ENCODE measurements around the gene CHERP. TPM values are rescaled to one million over a fixed set of nuclear protein-coding genes. Genes with fewer than 3 reads are reported as not detected.
A peak's percentile ranks its signal among the peaks of the same experiment; 100 is the strongest.

Gene CHERP
- total and polyA plus RNA-seq, 3 experiments from 2014 or later: 20.3 to 74.2 (median 73.1) TPM

DNA sequence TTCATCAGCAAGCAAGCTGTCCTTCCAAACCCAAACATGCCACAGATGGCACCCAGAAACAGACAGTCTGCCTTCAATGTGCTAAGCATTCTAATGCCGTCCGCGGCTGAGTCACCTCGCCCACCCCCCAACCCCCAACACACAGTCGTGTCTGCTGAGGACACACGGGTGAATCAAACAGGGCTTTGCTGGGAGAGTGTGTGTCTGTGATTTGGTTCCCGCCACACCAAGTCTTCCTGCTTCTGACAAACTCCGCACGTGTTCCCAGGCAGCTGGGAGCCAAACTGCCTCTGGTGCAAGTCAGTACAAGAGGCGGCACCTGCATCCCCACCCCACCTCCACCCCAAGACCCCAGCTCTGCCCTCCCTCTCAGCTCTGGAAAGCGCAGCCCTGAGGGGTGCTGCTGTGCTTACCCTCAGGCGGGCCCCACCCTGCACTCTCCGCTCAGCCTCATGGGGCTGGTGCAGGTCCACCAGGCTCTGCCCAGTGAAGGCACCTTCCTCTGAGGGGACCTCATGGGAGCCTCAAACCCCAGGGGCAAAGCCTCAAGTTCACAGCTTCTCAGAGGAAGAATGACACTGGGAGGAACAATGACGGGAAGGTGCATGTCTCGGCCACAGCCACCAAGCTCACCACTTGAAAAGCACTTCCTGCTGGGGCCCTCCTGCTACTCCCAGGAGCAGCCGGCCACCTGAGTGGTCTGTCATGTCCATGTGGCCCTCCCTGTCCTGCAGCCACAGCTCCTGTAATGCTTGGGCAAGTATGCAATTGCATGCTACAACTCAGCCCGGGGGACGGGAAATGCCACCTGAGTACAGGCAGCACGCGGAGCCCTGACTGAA, 45.0 kb upstream of the CHERP start:
- H3K4me1 ChIP-seq (ENCODE audit: insufficient read depth, low read length): peaks cover 74% of the 10 kb centered on the region
- H3K27me3 ChIP-seq (ENCODE audit: insufficient read depth, low read length, poor library complexity, severe bottlenecking): no peaks in the 10 kb centered on the region
- H3K27me3 Mint-ChIP-seq: peaks cover 0 to 4% of the 10 kb centered on the region in 2 donors
- peak overlapping the region; percentile 39 for H3K27ac ChIP-seq (ENCODE audit: low read depth, low read length)
- CTCF ChIA-PET: interaction anchor here (0.5 to 2.5 kb wide), 7 partner anchors 10 to 120 kb away, joined by 3 to 6 read pairs (median 3); partner anchors contain the start of gene MED26
- H3K4me3 Mint-ChIP-seq: peak overlapping the region; percentile 74 to 92 (median 80)
- no peaks in the 10 kb centered on the region for H3K36me3 ChIP-seq (ENCODE audit: insufficient read depth, low read length)
- H3K36me3 Mint-ChIP-seq: no peaks in the 10 kb centered on the region
- peak overlapping the region; percentile 81 to 100 (median 97) for H3K27ac Mint-ChIP-seq
- H3K4me1 Mint-ChIP-seq: peaks cover 75 to 95% (median 88%) of the 10 kb centered on the region in 3 donors
- DNase-seq: peak; percentile 44 to 80 (median 62)
- no peaks in the 10 kb centered on the region for H3K9me3 Mint-ChIP-seq
- H3K4me3 ChIP-seq (ENCODE audit: low read length): peak overlapping the region; percentile 52
- H3K9me3 ChIP-seq (ENCODE audit: low read length): no peaks in the 10 kb centered on the region
- POLR2A ChIA-PET: interaction anchor here (0.6 to 3.0 kb wide), 9 partner anchors 14 to 405 kb away, joined by 3 to 15 read pairs (median 4); partner anchors contain the start of genes MED26 and SLC35E1

DNA sequence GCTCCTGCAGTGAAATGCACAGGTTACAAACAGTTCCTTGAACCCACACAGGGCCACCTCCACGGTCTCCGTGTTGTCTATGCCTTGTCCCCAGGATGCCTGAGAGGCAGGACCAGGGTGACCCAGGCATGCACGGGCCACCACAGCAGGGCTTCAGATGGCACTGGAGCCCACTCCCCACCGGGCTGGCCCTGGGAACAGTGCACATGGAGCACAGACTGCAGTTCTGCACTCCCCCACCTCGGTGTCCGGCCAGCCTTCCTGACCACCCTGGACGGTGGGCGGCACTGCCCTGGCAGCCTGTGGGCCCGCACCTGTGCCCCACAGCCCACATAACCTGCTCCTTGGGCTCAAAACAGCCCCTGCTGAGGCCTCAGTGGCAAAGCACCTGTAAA, 44.2 kb upstream of the CHERP start:
- peak overlapping the region; percentile 74 to 92 (median 80) for H3K4me3 Mint-ChIP-seq
- POLR2A ChIA-PET: interaction anchor here (0.6 to 3.0 kb wide), 4 partner anchors 13 to 404 kb away, joined by 3 to 15 read pairs (median 7); partner anchors contain the start of genes MED26 and SLC35E1

DNA sequence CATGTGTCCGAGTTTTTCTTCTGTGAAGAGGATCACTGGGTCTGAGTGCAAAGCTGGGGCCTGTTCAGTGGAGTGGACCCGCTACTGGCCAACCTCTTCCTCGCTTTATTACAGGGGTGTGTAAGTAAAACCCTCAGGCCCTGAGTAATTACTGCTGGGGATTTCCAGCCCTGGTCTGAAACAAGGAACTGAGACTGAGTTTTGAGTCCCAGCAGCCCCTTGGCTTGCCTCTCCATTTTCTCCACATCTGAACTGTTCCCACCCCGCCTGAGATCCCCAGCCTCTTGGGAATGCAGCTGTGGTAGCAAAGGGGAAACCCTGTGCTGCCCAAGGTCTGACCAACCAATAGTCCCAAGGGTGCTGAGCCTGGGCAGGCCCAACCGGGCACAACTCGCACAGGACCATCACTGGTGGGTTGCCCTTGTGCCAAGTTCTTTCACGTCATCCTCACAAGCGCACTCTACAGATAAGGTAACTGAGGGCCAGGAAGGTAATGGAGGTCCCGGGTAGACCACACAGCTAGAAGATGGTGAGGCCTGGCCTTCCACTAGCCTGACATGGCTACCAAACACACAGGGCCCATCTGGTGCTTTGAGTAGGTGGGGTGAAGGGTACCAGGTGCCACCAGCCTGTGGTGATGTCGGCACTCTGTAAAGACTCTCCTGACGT, 43.7 kb upstream of the CHERP start:
- H3K9me3 ChIP-seq (ENCODE audit: low read length): no peaks in the 10 kb centered on the region
- Mint-ChIP-seq H3K27ac (peak overlapping the region; percentile 81 to 100 (median 97)), H3K4me3 (peak overlapping the region; percentile 43 to 84 (median 74)), H3K27me3 (peaks cover 0 to 4% of the 10 kb centered on the region in 2 donors), H3K36me3 (peaks cover 0 to 3% (median 0%) of the 10 kb centered on the region in 3 donors), H3K4me1 (peaks cover 78 to 94% (median 83%) of the 10 kb centered on the region in 3 donors), H3K9me3 (no peaks in the 10 kb centered on the region)
- no peak for DNase-seq
- H3K27me3 ChIP-seq (ENCODE audit: insufficient read depth, low read length, poor library complexity, severe bottlenecking): no peaks in the 10 kb centered on the region
- no peak overlapping the region for H3K4me3 ChIP-seq (ENCODE audit: low read length)
- no peaks in the 10 kb centered on the region for H3K36me3 ChIP-seq (ENCODE audit: insufficient read depth, low read length)
- peaks cover 81% of the 10 kb centered on the region for H3K4me1 ChIP-seq (ENCODE audit: insufficient read depth, low read length)
- ChIA-PET POLR2A (interaction anchor here (3.0 kb wide), 1 partner anchor 41 kb away, joined by 15 read pairs; the partner anchor contains the start of gene MED26), CTCF (no interaction called here)
- H3K27ac ChIP-seq (ENCODE audit: low read depth, low read length): peak overlapping the region; percentile 63

More for the DNA sequence above, 44.2 kb upstream of the CHERP start:
- no peaks in the 10 kb centered on the region for H3K27me3 ChIP-seq (ENCODE audit: insufficient read depth, low read length, poor library complexity, severe bottlenecking)
- H3K27me3 Mint-ChIP-seq: peaks cover 0 to 4% of the 10 kb centered on the region in 2 donors
- H3K27ac Mint-ChIP-seq: peak overlapping the region; percentile 81 to 100 (median 97)
- H3K27ac ChIP-seq (ENCODE audit: low read depth, low read length): no peak overlapping the region
- no peaks in the 10 kb centered on the region for H3K9me3 ChIP-seq (ENCODE audit: low read length)
- CTCF ChIA-PET: interaction anchor here (0.7 to 2.5 kb wide), 2 partner anchors 32 to 121 kb away, joined by 3 to 6 read pairs; no protein-coding TSS in a partner anchor
- no peaks in the 10 kb centered on the region for H3K9me3 Mint-ChIP-seq
- peaks cover 0 to 1% (median 0%) of the 10 kb centered on the region in 3 donors for H3K36me3 Mint-ChIP-seq
- H3K4me1 Mint-ChIP-seq: peaks cover 80 to 95% (median 86%) of the 10 kb centered on the region in 3 donors
- peaks cover 78% of the 10 kb centered on the region for H3K4me1 ChIP-seq (ENCODE audit: insufficient read depth, low read length)
- H3K36me3 ChIP-seq (ENCODE audit: insufficient read depth, low read length): no peaks in the 10 kb centered on the region
- H3K4me3 ChIP-seq (ENCODE audit: low read length): no peak overlapping the region
- no peak for DNase-seq

DNA sequence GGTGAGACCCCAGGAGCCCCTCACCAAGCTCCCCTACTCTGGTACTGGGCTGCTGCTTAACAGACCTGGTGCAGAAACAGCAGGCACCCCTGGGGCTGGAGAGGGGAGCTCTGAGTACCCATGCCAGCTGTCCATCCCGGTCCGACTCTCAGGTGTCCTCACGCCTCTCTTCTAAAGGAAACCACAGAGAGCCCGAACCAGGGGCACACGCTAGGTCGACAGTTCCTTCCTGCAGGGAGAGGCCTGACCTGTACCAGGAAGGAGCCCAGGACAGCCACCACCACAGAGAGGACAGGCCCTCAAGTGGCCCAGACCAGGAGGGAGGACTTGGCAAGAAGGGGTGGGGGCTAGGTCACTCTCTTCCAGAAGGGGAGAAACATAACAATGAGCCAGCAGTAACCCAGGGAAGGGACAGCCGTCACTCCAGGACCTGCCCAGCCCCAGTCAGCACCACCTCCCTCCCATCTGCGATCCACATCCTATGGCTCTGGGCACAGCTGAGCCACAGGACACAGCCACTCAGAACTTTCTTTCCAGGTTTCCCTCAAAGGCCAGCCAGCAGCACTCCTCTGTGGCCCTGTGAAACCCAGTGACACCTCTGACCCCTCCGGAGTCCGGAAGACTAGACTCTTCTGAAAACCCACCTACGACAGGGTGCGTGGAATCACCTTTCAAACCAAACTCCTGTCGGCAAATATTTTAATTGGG, 43.0 kb upstream of the CHERP start:
- ChIA-PET CTCF (interaction anchor here (1.0 to 1.8 kb wide), 4 partner anchors 9 to 214 kb away, joined by 3 to 9 read pairs (median 3); partner anchors contain the start of gene SLC35E1), POLR2A (interaction anchor here (1.2 to 3.0 kb wide), 5 partner anchors 11 to 42 kb away, joined by 6 to 15 read pairs (median 8); partner anchors contain the start of genes MED26 and SLC35E1)
- H3K27ac Mint-ChIP-seq: peak overlapping the region; percentile 81 to 100 (median 97)
- peak overlapping the region; percentile 74 to 92 (median 79) for H3K4me3 Mint-ChIP-seq
- peaks cover 0 to 4% of the 10 kb centered on the region in 2 donors for H3K27me3 Mint-ChIP-seq
- no peak for DNase-seq
- no peaks in the 10 kb centered on the region for H3K9me3 Mint-ChIP-seq
- H3K36me3 ChIP-seq (ENCODE audit: insufficient read depth, low read length): no peaks in the 10 kb centered on the region
- H3K4me1 ChIP-seq (ENCODE audit: insufficient read depth, low read length): peaks cover 81% of the 10 kb centered on the region
- peaks cover 78 to 94% (median 81%) of the 10 kb centered on the region in 3 donors for H3K4me1 Mint-ChIP-seq
- H3K36me3 Mint-ChIP-seq: peaks cover 0 to 4% (median 0%) of the 10 kb centered on the region in 3 donors
- no peaks in the 10 kb centered on the region for H3K9me3 ChIP-seq (ENCODE audit: low read length)
- H3K27me3 ChIP-seq (ENCODE audit: insufficient read depth, low read length, poor library complexity, severe bottlenecking): no peaks in the 10 kb centered on the region
- peak overlapping the region; percentile 66 for H3K4me3 ChIP-seq (ENCODE audit: low read length)
- H3K27ac ChIP-seq (ENCODE audit: low read depth, low read length): peak overlapping the region; percentile 63

DNA sequence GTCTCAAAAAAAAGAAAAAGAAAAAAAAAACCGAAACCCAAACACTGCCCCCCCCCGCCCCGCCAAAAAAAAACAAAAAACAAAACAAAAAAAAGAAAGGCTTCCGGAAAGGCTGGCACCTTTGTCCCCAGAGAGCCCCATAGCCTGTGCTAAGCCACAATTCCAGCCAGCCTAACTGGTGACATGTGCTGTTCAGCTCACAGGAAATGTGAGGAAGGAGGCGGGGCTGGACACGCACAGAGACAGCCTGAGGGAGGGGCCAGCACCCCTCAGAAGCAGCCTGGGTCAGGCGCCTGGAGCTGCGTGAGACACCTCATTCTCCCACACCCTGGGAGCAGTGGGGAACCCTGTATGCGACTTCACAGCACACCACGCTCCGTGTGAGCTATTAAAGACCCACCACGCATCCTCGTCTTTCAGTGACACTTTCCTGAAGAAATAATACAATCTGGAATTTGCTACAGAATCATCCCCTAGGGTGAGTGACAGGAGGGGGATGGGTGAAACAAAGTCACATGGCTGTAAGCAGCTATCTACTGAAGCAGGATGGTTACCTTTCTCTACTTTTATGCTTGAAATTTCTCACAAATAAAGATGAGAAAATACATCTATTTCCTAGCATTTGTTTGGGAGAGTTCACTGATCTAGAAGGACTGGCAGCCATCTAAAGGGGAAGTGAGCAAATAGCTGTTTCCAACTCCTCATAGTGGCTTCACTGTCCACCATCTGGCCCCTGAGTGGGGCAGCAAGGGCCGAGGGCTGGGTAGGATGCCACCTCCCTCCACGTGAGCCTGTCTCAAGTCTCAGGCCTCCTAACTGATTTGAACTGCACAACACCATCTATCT, 42.2 kb upstream of the CHERP start:
- CTCF ChIA-PET: interaction anchor here (0.8 to 1.8 kb wide), 7 partner anchors 9 to 213 kb away, joined by 3 to 9 read pairs (median 4); partner anchors contain the start of genes MED26 and SLC35E1
- peak overlapping the region; percentile 74 for H3K4me3 ChIP-seq (ENCODE audit: low read length)
- H3K27ac ChIP-seq (ENCODE audit: low read depth, low read length): peak overlapping the region; percentile 63
- Mint-ChIP-seq H3K9me3 (no peaks in the 10 kb centered on the region), H3K4me1 (peaks cover 77 to 94% (median 83%) of the 10 kb centered on the region in 3 donors), H3K4me3 (peak overlapping the region; percentile 74 to 92 (median 79)), H3K36me3 (peaks cover 0 to 10% (median 0%) of the 10 kb centered on the region in 3 donors), H3K27me3 (peaks cover 0 to 4% of the 10 kb centered on the region in 2 donors), H3K27ac (peak overlapping the region; percentile 81 to 100 (median 97))
- DNase-seq: peak; percentile 89 to 96 (median 95)
- no peaks in the 10 kb centered on the region for H3K36me3 ChIP-seq (ENCODE audit: insufficient read depth, low read length)
- peaks cover 81% of the 10 kb centered on the region for H3K4me1 ChIP-seq (ENCODE audit: insufficient read depth, low read length)
- POLR2A ChIA-PET: interaction anchor here (0.8 to 2.3 kb wide), 9 partner anchors 10 to 89 kb away, joined by 3 to 15 read pairs (median 7); partner anchors contain the start of genes C19orf44, CALR3, CHERP and MED26
- H3K9me3 ChIP-seq (ENCODE audit: low read length): no peaks in the 10 kb centered on the region
- H3K27me3 ChIP-seq (ENCODE audit: insufficient read depth, low read length, poor library complexity, severe bottlenecking): no peaks in the 10 kb centered on the region

DNA sequence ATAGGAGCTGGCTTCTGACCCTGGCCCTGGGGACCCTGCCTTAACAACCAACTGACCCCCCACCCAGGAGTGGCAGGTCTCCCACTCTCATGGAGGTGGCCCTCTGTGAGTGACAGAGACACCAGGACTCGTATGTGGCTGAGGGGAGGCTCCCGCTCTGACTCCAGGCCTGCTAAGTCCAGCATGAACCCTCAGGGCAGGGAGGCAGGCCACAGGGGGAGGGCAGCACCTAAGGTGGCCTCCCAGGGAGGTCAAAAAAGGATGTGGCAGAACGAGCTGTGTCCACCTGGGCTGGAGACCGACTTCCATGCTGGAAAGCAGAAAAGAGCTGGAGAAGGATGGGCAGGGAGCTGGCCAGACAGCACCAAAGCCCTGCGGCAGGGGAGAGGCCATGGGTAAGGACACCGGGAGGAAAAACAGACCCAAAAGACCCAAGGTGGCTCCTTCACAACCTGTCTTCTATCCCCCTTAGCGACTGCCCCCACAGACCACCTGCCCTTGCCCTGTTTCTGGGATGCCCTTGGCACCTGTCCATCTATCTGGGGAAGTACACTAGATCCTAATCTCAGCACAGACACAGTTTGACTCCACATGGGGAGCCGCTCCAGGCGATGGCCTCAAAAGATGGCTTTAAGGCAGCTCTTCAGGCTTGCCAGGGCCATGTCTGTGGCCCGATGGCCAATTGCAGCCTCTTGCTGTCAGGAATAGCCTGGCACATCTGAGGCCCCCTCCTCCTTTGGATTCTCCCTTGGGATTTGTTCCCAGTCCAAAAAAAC, 40.4 kb upstream of the CHERP start:
- H3K4me1 ChIP-seq (ENCODE audit: insufficient read depth, low read length): peaks cover 63% of the 10 kb centered on the region
- peaks cover 12% of the 10 kb centered on the region for H3K36me3 ChIP-seq (ENCODE audit: insufficient read depth, low read length)
- no peaks in the 10 kb centered on the region for H3K27me3 ChIP-seq (ENCODE audit: insufficient read depth, low read length, poor library complexity, severe bottlenecking)
- no peak for DNase-seq
- Mint-ChIP-seq H3K9me3 (no peaks in the 10 kb centered on the region), H3K4me1 (peaks cover 62 to 85% (median 72%) of the 10 kb centered on the region in 3 donors), H3K4me3 (peak overlapping the region in 3 of 7 donors; percentile 5 to 63 (median 32)), H3K27ac (peak overlapping the region in 6 of 8 donors; percentile 46 to 100 (median 96)), H3K36me3 (peaks cover 0 to 25% (median 5%) of the 10 kb centered on the region in 3 donors), H3K27me3 (peaks cover 0 to 6% of the 10 kb centered on the region in 2 donors)
- no peak overlapping the region for H3K27ac ChIP-seq (ENCODE audit: low read depth, low read length)
- no peak overlapping the region for H3K4me3 ChIP-seq (ENCODE audit: low read length)
- ChIA-PET CTCF (interaction anchor here (0.9 kb wide), 1 partner anchor 10 kb away, joined by 3 read pairs; no protein-coding TSS in a partner anchor), POLR2A (interaction anchor here (2.3 kb wide), 1 partner anchor 10 kb away, joined by 15 read pairs; the partner anchor contains the start of gene SLC35E1)
- no peaks in the 10 kb centered on the region for H3K9me3 ChIP-seq (ENCODE audit: low read length)

Measured in CD8-positive, alpha-beta memory T cell (primary cell).